Measurements from ENCODE around the gene RIPOR3.

Gene RIPOR3

DNA sequence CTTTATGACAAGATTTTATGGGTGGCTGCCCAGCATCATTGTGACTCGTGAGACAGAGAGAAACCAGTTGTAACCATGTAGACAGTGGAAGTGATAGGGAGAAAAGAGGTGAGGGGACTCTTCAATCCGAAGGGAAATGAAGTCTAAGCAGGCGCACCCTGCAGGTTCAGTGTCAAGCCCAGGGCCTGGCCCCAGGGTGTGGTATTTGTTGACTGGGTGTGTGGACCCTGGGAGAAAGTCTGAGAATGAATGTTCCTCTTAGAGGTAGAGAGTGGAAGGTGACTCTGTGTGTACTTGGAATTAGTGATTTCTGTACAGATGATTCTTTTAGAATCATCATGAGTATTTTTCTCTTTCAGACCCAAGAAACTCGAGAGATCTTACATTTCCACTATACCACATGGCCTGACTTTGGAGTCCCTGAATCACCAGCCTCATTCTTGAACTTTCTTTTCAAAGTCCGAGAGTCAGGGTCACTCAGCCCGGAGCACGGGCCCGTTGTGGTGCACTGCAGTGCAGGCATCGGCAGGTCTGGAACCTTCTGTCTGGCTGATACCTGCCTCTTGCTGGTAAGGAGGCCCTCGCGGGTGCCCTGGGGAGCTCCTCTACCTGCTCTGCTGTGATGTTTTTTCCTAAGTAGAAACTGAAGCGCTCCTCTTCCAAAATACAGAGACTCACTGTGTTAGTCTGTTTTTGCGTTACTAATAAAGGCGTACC, 113.1 kb downstream of the RIPOR3 start:
- H3K9me3 ChIP-seq (ENCODE audit: control insufficient read depth in 5 of 5, low read length in 5 of 5): no peaks in the 10 kb centered on the region
- H3K36me3 ChIP-seq (ENCODE audit: control insufficient read depth in 5 of 5, insufficient read depth in 5 of 5, low read length in 5 of 5): peaks cover 3 to 83% (median 79%) of the 10 kb centered on the region in 5 donors
- H3K4me3 ChIP-seq (ENCODE audit: low read depth in 1 of 5, low read length in 5 of 5): no peak overlapping the region
- no peak overlapping the region for H3K27ac ChIP-seq (ENCODE audit: low read depth, low read length)
- H3K4me1 ChIP-seq (ENCODE audit: control insufficient read depth in 5 of 5, insufficient read depth in 5 of 5, low read length in 5 of 5): peaks cover 2 to 8% (median 5%) of the 10 kb centered on the region in 5 donors
- H3K27me3 ChIP-seq (ENCODE audit: control insufficient read depth in 5 of 5, insufficient read depth in 4 of 5, low read length in 5 of 5): no peaks in the 10 kb centered on the region
- no peak overlapping the region for H3K9ac ChIP-seq (ENCODE audit: low read length in 5 of 5)

DNA sequence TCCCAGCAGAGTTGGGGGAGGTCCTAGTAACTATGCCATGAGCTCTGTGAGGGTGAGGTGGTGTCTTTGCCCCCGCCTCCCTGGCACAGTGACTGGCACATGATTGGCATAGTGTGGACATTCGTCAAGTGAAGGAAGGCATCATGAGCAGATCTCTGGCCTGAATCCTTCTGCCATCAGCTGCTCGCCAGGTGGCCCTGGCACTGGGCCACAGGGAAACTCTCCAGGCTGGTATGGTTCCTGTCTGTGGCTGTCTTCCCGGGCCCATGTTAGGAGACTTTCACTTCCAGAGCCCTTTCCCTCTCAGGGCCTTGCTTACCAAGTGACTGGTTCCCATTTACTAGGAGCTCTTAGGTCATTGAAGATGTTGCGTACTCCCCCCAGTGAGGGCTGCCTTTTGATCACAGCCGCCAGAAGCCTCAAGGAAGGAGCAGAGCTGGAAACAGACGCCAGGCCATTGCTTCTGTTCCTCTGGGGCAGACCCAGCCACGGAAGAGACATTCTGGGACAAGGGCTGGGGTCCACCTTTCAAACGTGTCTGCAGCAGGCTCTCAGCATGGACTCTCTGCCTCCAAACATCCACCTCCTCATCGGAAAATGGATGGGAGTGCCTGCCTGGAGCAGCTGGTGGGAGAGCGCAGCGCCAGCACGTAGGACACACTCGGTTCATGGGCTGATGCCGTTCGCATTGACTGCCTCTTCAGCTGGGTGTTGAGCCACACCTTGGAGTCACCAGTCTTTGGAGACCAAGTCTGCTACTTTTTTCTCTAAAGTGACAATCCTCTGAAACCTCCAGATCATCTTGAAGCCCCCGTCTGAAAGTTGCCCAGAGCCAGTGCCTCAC, 113.9 kb downstream of the RIPOR3 start:
- Histone ChIP-seq H3K4me3 (ENCODE audit: low read depth in 1 of 5, low read length in 5 of 5) (no peak overlapping the region), H3K27ac (ENCODE audit: low read depth, low read length) (no peak overlapping the region), H3K4me1 (ENCODE audit: control insufficient read depth in 5 of 5, insufficient read depth in 5 of 5, low read length in 5 of 5) (peaks cover 2 to 16% (median 13%) of the 10 kb centered on the region in 5 donors), H3K9ac (ENCODE audit: low read length in 5 of 5) (no peak overlapping the region), H3K27me3 (ENCODE audit: control insufficient read depth in 5 of 5, insufficient read depth in 4 of 5, low read length in 5 of 5) (no peaks in the 10 kb centered on the region), H3K9me3 (ENCODE audit: control insufficient read depth in 5 of 5, low read length in 5 of 5) (no peaks in the 10 kb centered on the region), H3K36me3 (ENCODE audit: control insufficient read depth in 5 of 5, insufficient read depth in 5 of 5, low read length in 5 of 5) (peaks cover 3 to 76% (median 74%) of the 10 kb centered on the region in 5 donors)

DNA sequence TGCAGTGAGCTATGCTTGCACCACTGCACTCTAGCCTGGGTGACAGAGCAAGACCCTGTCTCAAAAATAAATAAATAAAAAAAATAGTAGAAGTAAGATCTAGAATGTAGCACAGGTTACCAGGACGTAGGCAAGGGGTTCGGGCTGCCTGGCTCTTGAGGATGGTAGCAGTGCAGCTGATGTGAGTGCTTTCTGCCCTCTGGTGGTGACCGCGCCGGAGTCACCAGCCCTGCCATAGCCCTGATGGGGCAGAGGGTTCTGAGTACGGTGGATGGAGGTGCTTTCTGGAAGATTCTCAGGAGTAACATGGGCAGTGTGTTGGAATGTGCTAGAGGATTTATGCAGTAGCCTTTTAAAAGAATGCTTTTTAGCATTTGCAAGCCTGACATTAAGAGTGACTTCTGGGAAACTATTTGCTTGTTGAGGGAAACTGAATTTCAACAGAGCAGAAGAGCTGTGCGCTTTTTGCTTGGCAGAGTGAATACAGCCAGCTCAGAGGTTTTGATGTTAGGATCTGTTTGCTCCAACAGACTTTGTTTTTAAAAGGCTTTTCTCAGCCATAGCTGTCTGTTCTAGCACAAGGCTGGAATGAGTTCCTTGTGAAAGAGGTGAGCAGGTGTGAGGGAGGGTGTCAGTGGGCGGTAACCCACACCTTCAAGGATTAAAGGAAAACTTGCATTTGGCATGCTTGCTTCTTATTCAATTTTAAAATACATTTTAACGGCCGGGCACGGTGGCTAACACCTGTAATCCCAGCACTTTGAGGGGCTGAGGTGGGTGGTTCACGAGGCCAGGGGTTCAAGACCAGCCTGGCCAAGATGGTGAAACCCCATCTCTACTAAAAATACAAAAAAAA, 115.2 kb downstream of the RIPOR3 start:
- Histone ChIP-seq H3K36me3 (ENCODE audit: control insufficient read depth in 5 of 5, insufficient read depth in 5 of 5, low read length in 5 of 5) (peaks cover 0 to 67% (median 62%) of the 10 kb centered on the region in 5 donors), H3K27me3 (ENCODE audit: control insufficient read depth in 5 of 5, insufficient read depth in 4 of 5, low read length in 5 of 5) (no peaks in the 10 kb centered on the region), H3K27ac (ENCODE audit: low read depth, low read length) (no peak overlapping the region), H3K4me1 (ENCODE audit: control insufficient read depth in 5 of 5, insufficient read depth in 5 of 5, low read length in 5 of 5) (peaks cover 2 to 18% (median 15%) of the 10 kb centered on the region in 5 donors), H3K9me3 (ENCODE audit: control insufficient read depth in 5 of 5, low read length in 5 of 5) (no peaks in the 10 kb centered on the region), H3K9ac (ENCODE audit: low read length in 5 of 5) (no peak overlapping the region), H3K4me3 (ENCODE audit: low read depth in 1 of 5, low read length in 5 of 5) (no peak overlapping the region)

DNA sequence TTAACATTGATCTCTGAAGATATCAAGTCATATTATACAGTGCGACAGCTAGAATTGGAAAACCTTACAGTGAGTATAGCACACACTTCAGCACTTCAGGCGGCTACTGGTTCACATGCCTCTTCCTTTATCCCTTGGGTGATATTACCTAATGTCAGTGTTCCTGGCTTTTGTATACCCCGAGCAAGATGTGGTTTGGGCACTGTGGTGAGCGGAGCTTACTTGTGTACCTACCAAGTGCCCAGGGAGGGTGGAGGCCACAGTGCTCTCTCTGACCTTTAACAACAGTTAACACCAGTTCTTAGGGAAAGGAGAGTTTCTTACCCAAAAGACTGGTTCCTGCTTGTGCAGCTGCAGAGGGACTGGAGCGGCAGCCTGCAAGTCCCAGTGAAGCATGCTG, 116.8 kb downstream of the RIPOR3 start:
- Histone ChIP-seq H3K4me1 (ENCODE audit: control insufficient read depth in 5 of 5, insufficient read depth in 5 of 5, low read length in 5 of 5) (peaks cover 2 to 21% (median 18%) of the 10 kb centered on the region in 5 donors), H3K4me3 (ENCODE audit: low read depth in 1 of 5, low read length in 5 of 5) (no peak overlapping the region), H3K36me3 (ENCODE audit: control insufficient read depth in 5 of 5, insufficient read depth in 5 of 5, low read length in 5 of 5) (peaks cover 0 to 61% (median 53%) of the 10 kb centered on the region in 5 donors), H3K27ac (ENCODE audit: low read depth, low read length) (no peak overlapping the region), H3K27me3 (ENCODE audit: control insufficient read depth in 5 of 5, insufficient read depth in 4 of 5, low read length in 5 of 5) (no peaks in the 10 kb centered on the region), H3K9me3 (ENCODE audit: control insufficient read depth in 5 of 5, low read length in 5 of 5) (no peaks in the 10 kb centered on the region), H3K9ac (ENCODE audit: low read length in 5 of 5) (no peak overlapping the region)

DNA sequence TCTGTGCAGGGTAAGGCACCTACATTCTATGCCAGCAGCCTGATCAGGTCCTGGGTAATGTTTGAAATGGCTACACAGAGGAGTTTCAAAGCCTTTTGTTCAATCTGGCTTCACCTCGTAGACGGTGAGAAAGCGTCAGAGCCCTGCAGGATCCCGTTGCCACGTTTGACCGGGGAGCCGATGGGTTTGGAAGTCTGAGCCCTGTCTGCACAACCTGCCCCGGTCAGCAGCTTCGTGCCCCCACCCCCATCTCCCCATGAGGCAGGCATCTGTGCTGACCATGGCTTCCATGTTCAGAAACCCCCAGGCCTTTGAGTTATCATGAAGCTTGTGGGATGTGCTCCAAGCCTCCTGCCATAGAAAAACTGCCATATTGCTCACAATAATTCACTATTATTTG, 117.2 kb downstream of the RIPOR3 start:
- no peak overlapping the region for H3K4me3 ChIP-seq (ENCODE audit: low read depth in 1 of 5, low read length in 5 of 5)
- H3K9me3 ChIP-seq (ENCODE audit: control insufficient read depth in 5 of 5, low read length in 5 of 5): no peaks in the 10 kb centered on the region
- H3K36me3 ChIP-seq (ENCODE audit: control insufficient read depth in 5 of 5, insufficient read depth in 5 of 5, low read length in 5 of 5): peaks cover 0 to 61% (median 53%) of the 10 kb centered on the region in 5 donors
- H3K27ac ChIP-seq (ENCODE audit: low read depth, low read length): peak overlapping the region; percentile 77
- H3K27me3 ChIP-seq (ENCODE audit: control insufficient read depth in 5 of 5, insufficient read depth in 4 of 5, low read length in 5 of 5): no peaks in the 10 kb centered on the region
- H3K9ac ChIP-seq (ENCODE audit: low read length in 5 of 5): no peak overlapping the region
- H3K4me1 ChIP-seq (ENCODE audit: control insufficient read depth in 5 of 5, insufficient read depth in 5 of 5, low read length in 5 of 5): peaks cover 2 to 21% (median 18%) of the 10 kb centered on the region in 5 donors

DNA sequence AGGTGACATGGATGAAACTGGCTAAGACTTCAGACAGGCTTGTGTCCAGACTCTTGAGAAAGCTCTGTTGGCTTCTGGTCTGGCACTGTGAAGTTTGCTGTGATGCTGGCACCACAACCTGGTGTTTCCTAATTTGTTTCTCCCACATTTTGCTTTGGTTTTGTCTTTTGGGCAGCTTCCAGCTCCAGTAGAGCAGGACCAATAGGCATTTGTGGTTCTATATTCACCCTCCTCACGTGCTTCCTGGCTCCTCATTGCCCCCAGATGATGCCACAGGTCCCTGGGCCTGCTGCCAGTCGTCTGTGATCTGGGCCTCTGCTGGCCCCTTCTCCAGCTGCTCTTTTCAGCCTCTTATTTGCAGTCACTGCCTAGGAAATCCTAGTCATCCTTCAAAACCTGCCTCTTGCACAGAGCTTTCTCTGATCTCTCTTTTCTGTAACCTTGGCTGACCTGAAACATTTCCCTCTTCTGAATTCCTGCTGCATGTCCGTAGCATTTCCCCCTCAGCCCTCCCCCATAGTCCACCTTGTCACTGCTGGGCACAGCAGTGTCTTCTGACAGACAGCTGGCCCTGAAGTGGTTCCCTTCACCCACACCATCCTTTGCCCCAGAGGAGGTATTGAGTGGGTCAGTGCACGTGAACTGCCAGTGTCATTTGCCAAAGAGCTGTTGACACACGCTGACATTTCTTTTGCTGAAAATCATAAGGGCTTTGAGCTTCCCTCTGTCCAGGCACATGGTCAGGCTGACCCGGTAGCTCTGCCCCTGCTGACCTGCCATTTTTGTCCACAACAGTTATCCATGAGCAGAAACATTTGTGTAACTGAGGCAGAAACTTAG, 118.2 kb downstream of the RIPOR3 start:
- peaks cover 2 to 21% (median 19%) of the 10 kb centered on the region in 5 donors for H3K4me1 ChIP-seq (ENCODE audit: control insufficient read depth in 5 of 5, insufficient read depth in 5 of 5, low read length in 5 of 5)
- H3K36me3 ChIP-seq (ENCODE audit: control insufficient read depth in 5 of 5, insufficient read depth in 5 of 5, low read length in 5 of 5): peaks cover 0 to 61% (median 53%) of the 10 kb centered on the region in 5 donors
- peak overlapping the region; percentile 77 for H3K27ac ChIP-seq (ENCODE audit: low read depth, low read length)

DNA sequence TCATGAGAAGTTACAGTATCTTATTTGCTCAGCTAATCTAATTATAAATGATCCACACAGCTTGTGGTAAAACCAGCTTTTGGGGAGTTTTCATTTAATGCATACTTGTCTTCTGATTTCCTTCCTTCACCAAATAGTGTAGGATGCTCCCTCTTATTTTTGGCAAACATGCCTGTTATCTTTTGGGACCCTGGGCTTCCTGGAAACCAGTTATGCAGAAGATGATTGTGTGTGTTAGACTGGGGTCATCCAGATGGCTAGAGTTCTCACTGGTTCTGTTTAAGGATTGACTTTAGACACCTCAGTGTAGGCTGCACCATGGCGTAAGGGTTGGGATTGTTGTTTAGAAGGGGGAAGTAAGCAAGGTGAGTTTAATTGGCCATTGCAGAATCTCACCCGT, 119.9 kb downstream of the RIPOR3 start:
- Histone ChIP-seq H3K4me1 (ENCODE audit: control insufficient read depth in 5 of 5, insufficient read depth in 5 of 5, low read length in 5 of 5) (peaks cover 5 to 31% (median 27%) of the 10 kb centered on the region in 5 donors), H3K4me3 (ENCODE audit: low read depth in 1 of 5, low read length in 5 of 5) (no peak overlapping the region), H3K9me3 (ENCODE audit: control insufficient read depth in 5 of 5, low read length in 5 of 5) (no peaks in the 10 kb centered on the region), H3K9ac (ENCODE audit: low read length in 5 of 5) (no peak overlapping the region), H3K36me3 (ENCODE audit: control insufficient read depth in 5 of 5, insufficient read depth in 5 of 5, low read length in 5 of 5) (peaks cover 0 to 59% (median 47%) of the 10 kb centered on the region in 5 donors), H3K27ac (ENCODE audit: low read depth, low read length) (no peak overlapping the region), H3K27me3 (ENCODE audit: control insufficient read depth in 5 of 5, insufficient read depth in 4 of 5, low read length in 5 of 5) (no peaks in the 10 kb centered on the region)

More for the DNA sequence above, 118.2 kb downstream of the RIPOR3 start:
- H3K27me3 ChIP-seq (ENCODE audit: control insufficient read depth in 5 of 5, insufficient read depth in 4 of 5, low read length in 5 of 5): no peaks in the 10 kb centered on the region
- H3K4me3 ChIP-seq (ENCODE audit: low read depth in 1 of 5, low read length in 5 of 5): no peak overlapping the region
- H3K9me3 ChIP-seq (ENCODE audit: control insufficient read depth in 5 of 5, low read length in 5 of 5): no peaks in the 10 kb centered on the region
- H3K9ac ChIP-seq (ENCODE audit: low read length in 5 of 5): peak overlapping the region in 1 of 5 donors; percentile 24

DNA sequence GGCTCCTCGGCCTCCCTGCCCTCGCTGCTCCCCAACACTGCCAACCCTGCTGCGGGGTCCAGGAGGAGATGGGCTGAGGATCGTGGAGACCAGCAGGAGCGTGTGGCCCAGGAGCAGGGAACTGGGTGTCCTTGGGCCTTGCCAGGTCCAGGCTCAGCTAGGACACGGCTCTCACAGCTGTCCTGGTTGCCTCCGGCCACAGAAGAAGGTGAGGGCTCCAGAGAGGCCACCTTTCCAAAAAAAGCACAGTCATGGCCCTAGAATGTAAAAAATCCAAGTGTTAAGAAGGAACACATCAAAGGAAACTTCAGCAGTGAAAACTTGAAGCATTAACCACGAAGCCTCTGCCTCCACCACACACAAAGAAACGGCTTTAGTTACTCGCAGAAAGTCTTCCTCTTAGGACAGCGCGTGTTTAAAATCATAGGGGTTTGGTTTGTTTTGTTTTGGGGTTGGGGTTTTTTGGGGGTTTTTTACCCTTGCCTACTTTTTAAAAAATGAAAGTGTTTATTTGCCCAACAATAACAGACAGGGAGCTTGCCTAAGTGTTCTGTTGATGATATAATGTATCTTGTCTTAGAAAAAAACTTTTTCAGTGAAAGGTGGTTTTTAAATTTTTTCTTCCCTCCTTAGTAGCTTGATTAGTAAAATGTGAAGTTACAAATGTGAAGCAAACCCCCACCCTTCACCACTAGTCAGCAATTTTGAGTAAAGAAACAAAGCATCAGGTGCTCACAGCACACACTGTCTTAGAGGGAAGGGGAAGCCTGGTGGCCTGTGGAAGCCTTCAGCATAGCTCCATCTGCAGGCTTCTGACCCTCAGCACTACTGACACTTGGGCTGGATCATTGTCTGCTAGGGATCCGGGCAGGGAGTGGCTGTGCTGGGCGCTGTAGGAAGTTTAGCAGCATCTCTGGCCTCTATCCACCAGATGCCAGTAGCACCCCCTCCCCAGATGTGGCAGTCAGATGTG, 121.2 kb downstream of the RIPOR3 start:
- Histone ChIP-seq H3K27ac (ENCODE audit: low read depth, low read length) (no peak overlapping the region), H3K9ac (ENCODE audit: low read length in 5 of 5) (no peak overlapping the region), H3K4me3 (ENCODE audit: low read depth in 1 of 5, low read length in 5 of 5) (no peak overlapping the region), H3K36me3 (ENCODE audit: control insufficient read depth in 5 of 5, insufficient read depth in 5 of 5, low read length in 5 of 5) (peaks cover 0 to 67% (median 44%) of the 10 kb centered on the region in 5 donors), H3K4me1 (ENCODE audit: control insufficient read depth in 5 of 5, insufficient read depth in 5 of 5, low read length in 5 of 5) (peaks cover 5 to 34% (median 27%) of the 10 kb centered on the region in 5 donors), H3K9me3 (ENCODE audit: control insufficient read depth in 5 of 5, low read length in 5 of 5) (no peaks in the 10 kb centered on the region), H3K27me3 (ENCODE audit: control insufficient read depth in 5 of 5, insufficient read depth in 4 of 5, low read length in 5 of 5) (no peaks in the 10 kb centered on the region)
